Activated CD4-positive, CD25-positive, alpha-beta regulatory T cell treated with anti-CD3 and anti-CD28 coated beads, Interleukin-2, amount 50 U/mL, for 16 hours (primary cell): Measurements from ENCODE around the gene CPTP.
"Not testable (repeated sequence)": the region's sequence is repeated elsewhere in the genome, so short reads cannot be mapped to it uniquely, and the experiment has no call there.

Experiments used
- DNase-seq: peaks from one replicate; pipeline ENCODE4 v3.0.0-alpha.2; 2020; ENCODE audit warnings: low read depth, low spot score

CPTP gene

GRCh38 chr1:1361982-1362423 is 37.4 kb downstream of the CPTP start:
- no peak for DNase-seq

DNA sequence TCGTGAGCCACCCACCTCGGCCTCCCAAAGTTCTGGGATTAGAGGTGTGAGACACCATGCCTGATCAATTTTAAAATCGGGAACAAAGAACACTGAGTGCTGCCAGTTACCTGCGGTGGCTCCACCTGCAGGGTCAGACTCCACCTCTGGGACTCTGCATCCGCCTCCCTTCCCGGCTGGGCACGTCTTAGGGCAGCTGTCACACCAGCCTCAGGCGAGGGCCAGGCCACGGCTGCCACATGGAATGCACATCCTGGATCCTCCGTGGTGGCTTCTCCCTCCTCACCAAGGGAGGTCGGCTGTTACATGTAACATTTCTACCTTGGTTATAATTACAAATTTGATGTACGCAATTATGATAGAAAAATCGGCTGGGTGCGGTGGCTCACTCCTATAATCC is 39.7 kb downstream of the CPTP start:
- DNase-seq: no peak

DNA sequence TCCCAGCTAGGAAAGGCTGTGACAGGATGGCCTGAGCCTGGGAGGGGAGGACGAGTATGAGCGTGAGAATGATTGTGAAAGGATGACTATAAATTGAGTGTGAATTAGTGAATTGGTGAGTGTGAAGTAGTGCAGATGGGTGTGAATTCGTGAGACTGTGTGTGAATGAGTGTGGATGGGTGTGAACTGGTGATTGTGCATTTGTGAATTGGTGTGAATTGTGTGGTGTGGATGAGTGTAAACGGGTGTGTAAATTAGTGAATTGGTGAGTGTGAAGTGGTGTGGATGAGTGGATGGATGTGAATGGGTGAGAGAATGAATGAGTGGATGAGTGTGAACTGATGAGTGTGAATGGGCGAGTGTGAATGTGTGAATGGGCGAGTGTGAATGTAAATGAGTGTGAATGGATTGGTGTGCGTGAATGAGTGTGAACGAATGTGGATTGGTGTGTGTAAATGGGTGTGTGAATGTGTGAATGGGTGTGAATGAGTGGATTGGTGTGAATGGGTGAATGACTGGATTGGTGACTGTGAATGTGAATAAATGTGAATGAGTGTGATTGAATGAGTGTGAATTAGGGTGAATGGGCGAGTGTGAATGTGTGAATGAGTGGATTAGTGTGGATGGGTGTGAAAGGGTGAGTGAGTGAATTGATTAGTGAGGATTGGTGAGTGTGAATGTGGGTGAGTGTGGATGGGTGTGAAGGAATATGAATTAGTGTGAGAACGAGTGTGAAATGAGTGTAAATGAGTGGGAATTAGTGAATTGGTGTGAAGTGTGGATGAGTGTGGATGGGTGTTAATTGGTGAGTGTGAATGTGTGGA is 41.5 kb downstream of the CPTP start:
- DNase-seq: no peak

DNA sequence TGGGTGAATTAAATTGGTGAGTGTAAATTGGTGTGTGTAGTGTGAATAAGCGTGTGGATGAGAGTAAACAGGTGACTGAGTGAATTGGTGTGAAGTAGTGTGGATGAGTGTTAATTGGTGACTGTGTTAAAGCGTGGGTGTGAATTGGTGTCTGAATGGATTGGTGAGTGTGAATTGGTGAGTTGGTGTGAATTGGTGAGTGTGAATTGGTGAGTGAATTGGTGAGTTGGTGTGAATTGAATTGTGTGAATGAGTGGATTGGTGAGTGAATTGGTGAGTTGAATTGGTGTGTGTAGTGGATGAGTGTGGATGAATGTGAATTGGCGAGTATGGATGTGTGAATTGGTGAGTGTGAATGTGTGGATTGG is 42.1 kb downstream of the CPTP start:
- DNase-seq: no peak

- DNase-seq: no peak
Observed at GRCh38 chr1:1367315-1367714, 42.7 kb downstream of the CPTP start.

- DNase-seq: not testable (repeated sequence)
Observed at GRCh38 chr1:1370094-1370493, 45.5 kb downstream of the CPTP start.

GRCh38 chr1:1370771-1371300 is 46.2 kb downstream of the CPTP start:
- DNase-seq: no peak

GRCh38 chr1:1371364-1371745 is 46.8 kb downstream of the CPTP start:
- no peak for DNase-seq

DNA sequence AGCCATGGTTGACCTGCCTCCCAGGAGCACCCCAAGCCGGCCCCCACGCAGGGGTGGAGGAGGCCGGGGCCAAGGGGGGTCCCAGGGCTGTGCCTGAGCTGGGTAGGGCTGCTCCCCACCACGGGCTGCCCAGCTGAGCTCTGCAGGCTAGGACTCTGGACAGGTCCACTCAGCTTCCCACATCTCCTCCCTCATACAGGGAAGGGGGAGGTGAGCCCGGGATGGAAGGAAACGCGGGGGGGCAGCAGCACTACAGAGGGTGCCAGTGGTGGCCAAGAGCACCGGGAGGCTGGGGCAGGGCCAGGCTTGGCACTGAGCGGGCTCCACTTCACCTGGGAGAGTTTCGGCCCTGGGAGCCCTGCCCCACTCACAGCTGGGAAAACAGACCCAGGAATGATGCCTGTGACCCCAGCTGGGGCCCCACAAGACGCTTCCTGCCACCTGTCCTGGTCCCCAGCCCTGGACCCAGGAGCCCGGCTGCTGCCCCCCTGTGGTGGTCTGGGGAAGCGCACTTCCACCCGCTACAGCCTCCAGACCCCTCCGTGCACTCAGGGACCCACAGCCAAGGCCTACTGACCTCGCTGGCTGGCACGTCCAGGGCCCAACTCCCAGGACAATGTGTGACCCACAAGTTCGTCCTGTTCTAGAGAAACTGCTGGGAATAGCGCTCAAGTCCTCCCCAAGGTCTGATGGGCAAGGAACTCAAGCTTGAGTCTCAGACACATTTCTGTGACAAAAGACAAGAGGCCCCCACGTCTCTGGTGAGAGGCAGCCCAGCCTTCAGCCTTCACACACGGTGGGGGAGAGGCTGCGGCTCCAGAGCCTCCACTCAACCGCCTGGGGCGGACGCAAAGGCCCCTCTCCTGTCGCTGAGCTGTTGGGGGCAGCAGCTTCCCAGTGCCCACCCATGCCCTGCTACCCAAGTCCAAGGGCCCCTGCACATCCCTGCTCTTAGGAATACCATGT is 47.4 kb downstream of the CPTP start:
- peak; percentile 58 for DNase-seq

DNA sequence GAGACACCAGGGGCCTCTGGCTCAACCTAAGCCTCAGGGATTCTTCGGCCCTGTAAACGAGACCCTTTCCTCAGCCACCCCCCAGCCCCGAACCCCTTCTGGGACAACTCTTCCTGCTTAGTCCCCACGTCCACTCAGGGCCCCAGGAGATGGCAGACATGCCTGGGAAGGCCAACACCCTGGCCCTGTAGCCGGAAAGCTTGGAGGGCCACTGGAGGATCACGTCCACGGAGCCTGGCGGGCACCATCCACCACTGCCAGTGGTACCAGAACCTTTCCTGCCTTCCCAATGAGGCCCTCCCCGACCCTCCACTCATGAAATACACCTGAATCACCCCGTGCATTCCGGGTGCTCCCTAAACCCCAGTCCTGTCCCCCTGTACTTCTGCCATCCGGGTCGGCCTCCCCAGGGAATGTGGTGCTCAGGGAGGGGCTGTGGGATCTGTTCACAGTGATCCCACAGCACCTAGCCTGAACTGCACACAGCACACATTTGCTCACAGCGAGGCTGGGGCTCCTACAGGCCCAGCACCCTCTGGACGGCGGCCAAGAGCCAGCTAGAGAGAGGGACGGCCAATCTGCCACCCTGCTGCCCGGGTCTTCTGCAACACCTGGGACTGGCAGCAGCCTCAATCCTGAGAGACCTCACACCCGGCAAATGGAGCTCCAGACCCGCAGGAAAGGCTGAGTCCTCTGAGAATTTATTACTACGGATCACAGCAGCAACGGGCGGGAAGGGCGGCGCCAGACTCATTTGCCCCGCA is 48.6 kb downstream of the CPTP start:
- DNase-seq: no peak

DNA sequence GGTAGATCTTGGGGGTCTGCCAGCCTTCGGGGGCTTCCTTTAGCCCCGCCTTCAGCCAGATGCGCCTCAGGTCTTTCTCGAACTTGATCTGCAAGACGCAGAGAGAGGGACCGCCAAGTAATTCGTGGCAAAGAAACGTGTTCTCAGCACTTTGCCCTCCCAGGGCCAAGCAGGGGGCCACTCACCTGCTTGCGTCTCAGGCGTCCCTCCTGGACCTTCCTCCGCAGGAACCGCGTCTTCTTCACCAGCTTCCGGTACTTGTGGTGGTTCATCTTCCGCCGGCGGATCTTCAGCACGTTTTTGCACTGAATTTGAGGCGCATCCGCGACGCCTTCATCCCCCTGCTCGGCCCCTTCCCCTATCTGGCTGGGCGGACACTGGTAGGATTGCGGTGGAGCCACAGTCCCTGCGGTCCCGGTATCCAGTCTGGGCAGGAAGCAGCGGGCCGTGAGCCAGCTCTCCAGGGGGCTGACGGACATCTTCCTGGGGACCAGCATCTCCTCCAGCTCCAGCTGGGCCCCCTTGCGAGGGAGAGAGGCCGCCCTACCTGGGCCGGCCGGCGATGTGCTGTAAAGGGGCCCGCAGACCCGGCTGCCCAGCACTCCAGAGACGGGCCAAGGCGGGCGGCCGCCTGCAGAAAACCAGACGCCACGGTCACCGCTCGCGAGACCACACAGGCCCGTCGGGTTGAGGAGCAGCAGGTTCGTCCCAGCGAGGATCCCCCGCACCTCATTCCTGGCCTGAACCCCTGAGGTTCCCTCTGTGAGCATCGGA is 49.4 kb downstream of the CPTP start:
- DNase-seq: no peak

GRCh38 chr1:1374589-1374928 is 50.0 kb downstream of the CPTP start:
- no peak for DNase-seq

GRCh38 chr1:1374929-1375662 is 50.5 kb downstream of the CPTP start, which contains the start of gene AURKAIP1:
TSS of gene AURKAIP1 (minus strand) at chr1:1375207. CDS start at chr1:1374756, 451 bp downstream.
- peak; percentile 91 for DNase-seq

GRCh38 chr1:1376551-1377226 is 52.1 kb downstream of the CPTP start:
- no peak for DNase-seq

GRCh38 chr1:1377540-1378205 is 53.1 kb downstream of the CPTP start:
- DNase-seq: no peak
